GM12878 (cell line): ENCODE measurements around the gene BMF. TPM values are rescaled to one million over a fixed set of nuclear protein-coding genes. Genes with fewer than 3 reads are reported as not detected.

Experiments used
- ATAC-seq: fragments of 200-7000 bp; cut with Tn5 transposase; 3 replicates; pipeline ENCODE4 v1.9.1; 2020; ENCODE audit warnings: mild to moderate bottlenecking, moderate library complexity
- BruUV-seq: library from RNA; stranded (reverse); fragments of 400-500 nt; replicated peaks from 2 replicates; lab custom pipeline; 2021; lab: Mats Ljungman, UMichigan
- CTCF ChIA-PET: fragments of 300-600 bp; sonication (Branson Sonifier 250); formaldehyde crosslinking; extraction: SDS; loops from one replicate; lab custom pipeline; 2021; ENCODE audit warnings: inconsistent platforms; lab: Yijun Ruan, JAX
- POLR2A ChIA-PET: fragments of 350-600 bp; formaldehyde crosslinking; extraction: SDS; loops from one replicate; lab custom pipeline; 2021; ENCODE audit warnings: inconsistent platforms; lab: Charles Lee
- RAD21 ChIA-PET: fragments of 300-600 bp; sonication (Branson Sonifier 250); formaldehyde crosslinking; loops from one replicate; lab custom pipeline; 2023; ENCODE audit warnings: antibody characterized with exemption; ENCODE audit not compliant: unreplicated experiment; lab: Charles Lee
- SMC1A ChIA-PET: fragments of 300-600 bp; sonication (Branson Sonifier 250); formaldehyde crosslinking; loops from one replicate; lab custom pipeline; 2023; ENCODE audit not compliant: unreplicated experiment, uncharacterized antibody; lab: Charles Lee
- DNase-seq: peaks from one replicate; pipeline ENCODE4 v3.0.0-alpha.2; 2011; ENCODE audit warnings: low read depth, low spot score
- FAIRE-seq: peaks from 3 replicates; lab custom pipeline; 2011; peaks lifted over from hg19 to GRCh38; lab: Jason Lieb, UNC
- H2AFZ ChIP-seq: 2 replicates; pipeline ENCODE4 v1.6.0; 2011; ENCODE audit warnings: low read depth, low read length, control low read depth; ENCODE audit not compliant: control insufficient read depth
- H3K27ac ChIP-seq: 2 replicates; pipeline ENCODE4 v1.5.1; 2011; ENCODE audit warnings: control low read depth; ENCODE audit not compliant: control insufficient read depth, insufficient read depth
- H3K27me3 ChIP-seq, 2 experiments: replicated peaks in 1 of 2; 2 replicates each; pipeline versions ENCODE4 v1.6.0 to v1.6.1; 2011; ENCODE audit warnings: low read length in 1 of 2; ENCODE audit not compliant: control insufficient read depth in 2 of 2, insufficient read depth in 2 of 2
- H3K36me3 ChIP-seq, 2 experiments: 2 replicates each; pipeline ENCODE4 v1.5.1; 2011; ENCODE audit warnings: low read length in 1 of 2; ENCODE audit not compliant: control insufficient read depth in 2 of 2, insufficient read depth in 2 of 2
- H3K4me1 ChIP-seq: 2 replicates; pipeline ENCODE4 v1.6.1; 2011; ENCODE audit warnings: mild to moderate bottlenecking, low read length, moderate library complexity, mixed read lengths; ENCODE audit not compliant: control insufficient read depth, insufficient read depth
- H3K4me2 ChIP-seq: 2 replicates; pipeline ENCODE4 v1.6.0; 2011; ENCODE audit warnings: control low read depth; ENCODE audit not compliant: control insufficient read depth, insufficient read depth
- H3K4me3 ChIP-seq: fragments of 200-600 bp; sonication (generic); 2 replicates; pipeline ENCODE4 v1.5.1; 2016
- H3K79me2 ChIP-seq: 2 replicates; pipeline ENCODE4 v1.6.0; 2011; ENCODE audit warnings: low read length; ENCODE audit not compliant: control insufficient read depth, insufficient read depth
- H3K9ac ChIP-seq: 2 replicates; pipeline ENCODE4 v1.8.0; 2011; ENCODE audit warnings: low read length, control low read depth, mixed read lengths; ENCODE audit not compliant: control insufficient read depth, insufficient read depth
- H3K9me3 ChIP-seq: replicated peaks from 3 replicates; pipeline ENCODE4 v1.5.1; 2011; ENCODE audit warnings: mild to moderate bottlenecking, low read length; ENCODE audit not compliant: control insufficient read depth, insufficient read depth
- H4K20me1 ChIP-seq: 2 replicates; pipeline ENCODE4 v1.6.0; 2011; ENCODE audit not compliant: control insufficient read depth, insufficient read depth
- CHD2 ChIP-seq: IDR thresholded peaks from 2 replicates; pipeline ENCODE4 v1.6.1; 2011; ENCODE audit warnings: low read depth, low read length, improper control_type of control experiment, borderline replicate concordance
- FOS ChIP-seq: IDR thresholded peaks from 3 replicates; pipeline ENCODE4 v1.6.1; 2011; ENCODE audit warnings: borderline replicate concordance; ENCODE audit not compliant: insufficient read length; ENCODE audit errors: extremely low read depth
- IKZF2 ChIP-seq, 2 experiments: fragments of 450-650 bp; IDR thresholded peaks; 2 replicates each; pipeline ENCODE4 v1.6.1; 2017; ENCODE audit warnings: mild to moderate bottlenecking in 2 of 2, moderate library complexity in 2 of 2
- MEF2B ChIP-seq: fragments of 450-650 bp; IDR thresholded peaks from 2 replicates; pipeline ENCODE4 v1.6.1; 2018; ENCODE audit warnings: mild to moderate bottlenecking, moderate library complexity; ENCODE audit not compliant: partially characterized antibody, poor library complexity, severe bottlenecking
- NFXL1 ChIP-seq: fragments of 450-650 bp; IDR thresholded peaks from 2 replicates; pipeline ENCODE4 v1.6.1; 2017; ENCODE audit warnings: antibody characterized with exemption, mild to moderate bottlenecking, borderline replicate concordance
- NFYA ChIP-seq: IDR thresholded peaks from 2 replicates; pipeline ENCODE4 v1.6.1; 2011; ENCODE audit warnings: low read depth, mild to moderate bottlenecking, low read length, improper control_type of control experiment, borderline replicate concordance
- POLR2A ChIP-seq: IDR thresholded peaks from 2 replicates; pipeline ENCODE4 v1.6.1; 2011; ENCODE audit warnings: low read depth, mild to moderate bottlenecking, low read length
- REST ChIP-seq: IDR thresholded peaks from 2 replicates; pipeline ENCODE4 v1.6.1; 2012; ENCODE audit warnings: mild to moderate bottlenecking, low read depth, low read length
- TCF3 ChIP-seq: IDR thresholded peaks from 2 replicates; pipeline ENCODE4 v1.6.1; 2012; ENCODE audit warnings: low read depth, mild to moderate bottlenecking, low read length, borderline replicate concordance; ENCODE audit not compliant: insufficient read depth
- USF1 ChIP-seq: IDR thresholded peaks from 2 replicates; pipeline ENCODE4 v1.6.1; 2011; ENCODE audit warnings: borderline replicate concordance, low read depth, mild to moderate bottlenecking, moderate library complexity, mixed read lengths, low read length; ENCODE audit not compliant: insufficient read depth; ENCODE audit errors: extremely low read length
- USF2 ChIP-seq: IDR thresholded peaks from 2 replicates; pipeline ENCODE4 v1.6.1; 2011; ENCODE audit warnings: low read depth, low read length, improper control_type of control experiment, borderline replicate concordance
- YBX1 ChIP-seq: fragments of 450-650 bp; IDR thresholded peaks from 2 replicates; pipeline ENCODE4 v1.6.1; 2016; ENCODE audit warnings: antibody characterized with exemption
- ZNF207 ChIP-seq: fragments of 450-650 bp; IDR thresholded peaks from 2 replicates; pipeline ENCODE4 v1.6.1; 2014; ENCODE audit warnings: antibody characterized with exemption, mild to moderate bottlenecking, borderline replicate concordance
- ZNF217 ChIP-seq: fragments of 450-650 bp; IDR thresholded peaks from 2 replicates; pipeline ENCODE4 v1.6.1; 2017; ENCODE audit warnings: antibody characterized with exemption, mild to moderate bottlenecking
- ZNF592 ChIP-seq: fragments of 450-650 bp; IDR thresholded peaks from 2 replicates; pipeline ENCODE4 v1.6.1; 2017; ENCODE audit warnings: mild to moderate bottlenecking, moderate library complexity
- WGBS: methylation state at CpG from one replicate; pipeline ENCODE4 v1.1.6; 2016; ENCODE audit warnings: low lambda C conversion rate; ENCODE audit not compliant: insufficient replicate concordance, insufficient coverage; ENCODE audit errors: missing lambda C conversion rate; 5-methylcytosine and 5-hydroxymethylcytosine counted together
- in situ Hi-C: fragments of 300-500 bp; cut with MboI; formaldehyde crosslinking; loops from 9 replicates; pipeline ENCODE4 v1.14.3; 2018; ENCODE audit warnings: mixed read lengths
- intact Hi-C: fragments of 100-400 bp; cut with micrococcal nuclease; formaldehyde crosslinking; loops from one replicate; pipeline ENCODE4 v1.14.2; 2022; ENCODE audit not compliant: unreplicated experiment
- polyA plus RNA-seq, 11 experiments: library from polyadenylated mRNA; depleted of rRNA in 4 of 11; unstranded in 6 of 11; stranded (reverse) in 5 of 11; fragments of >200 nt; fragmentation: Nextera tagmentation in 4 of 11; fragmentation: Illumina TruSeq in 1 of 11; extraction: Ambion mirVana in 4 of 11; extraction: Trizol in 1 of 11; gene quantifications; 1 replicate in 1 of 11; 2 replicates in 10 of 11; pipeline versions ENCODE4 v1.2.1 to v1.2.3, GENCODE V29; 2011 to 2016; ENCODE audit warnings: inconsistent platforms in 2 of 11, missing spikeins in 2 of 11, low read depth in 1 of 11
- total RNA-seq, 4 experiments: library from RNA; depleted of rRNA in 3 of 4; stranded (reverse); fragments of >200 nt in 3 of 4; fragmentation: Illumina TruSeq in 1 of 4; extraction: Trizol in 1 of 4; gene quantifications; 2 replicates each; pipeline versions ENCODE4 v1.2.1 to v1.2.3, GENCODE V29; 2013 to 2021

The BMF gene
- total and polyA plus RNA-seq, 10 of the 15 experiments (the other 5 are each of a cell fraction or from before 2014, with no cell fraction given) = 0.82 to 34.9 (median 16.9) TPM

GRCh38 chr15:40130118-40130517, 21.4 kb upstream of the BMF start:
- TF ChIP-seq ZNF207 (no peak), NFXL1 (no peak), REST (no peak), TCF3 (no peak), YBX1 (no peak), ZNF592 (no peak), MEF2B (no peak), USF1 (no peak), CHD2 (no peak), POLR2A (no peak), FOS (no peak), NFYA (no peak), USF2 (no peak), IKZF2 (IDR thresholded peaks at IDR 0.05) (no peak), ZNF217 (no peak)
- Histone ChIP-seq H3K4me1 (no peaks in the 10 kb centered on the region), H3K9ac (no peak overlapping the region), H4K20me1 (no peaks in the 10 kb centered on the region), H3K4me3 (no peak overlapping the region), H3K27ac (no peak overlapping the region), H3K27me3 (no peaks in the 10 kb centered on the region), H3K36me3 (no peaks in the 10 kb centered on the region), H3K4me2 (no peak overlapping the region), H3K9me3 (no peaks in the 10 kb centered on the region), H2AFZ (no peak overlapping the region), H3K79me2 (no peaks in the 10 kb centered on the region)
- DNase-seq (no peak), FAIRE-seq (no peak), ATAC-seq (no peak)
- in situ Hi-C loops (no loop called here), intact Hi-C loops (no loop called here)
- BruUV-seq = no TSS peak
- ChIA-PET RAD21 (no interaction called here), CTCF (no interaction called here), POLR2A (no interaction called here), SMC1A (no interaction called here)
- WGBS = 42% methylated on average over 5 of the region's 5 CpGs
